ENCODE results near the gene C1QTNF8. TPM values are rescaled to one million over a fixed set of nuclear protein-coding genes. Genes with fewer than 3 reads are reported as not detected.

C1QTNF8 gene
- total RNA-seq, 1 donor from 2014 or later, result not detected

- no peak for TF ChIP-seq CTCF (IDR thresholded peaks at IDR 0.05)
- intact Hi-C loops (cut with DNase I), result no loop called here
- no peak for ATAC-seq
- no peak overlapping the region for H3K4me3 ChIP-seq
- H3K9me3 ChIP-seq, result no peaks in the 10 kb centered on the region
- no peak for DNase-seq
- no peaks in the 10 kb centered on the region for H3K36me3 ChIP-seq
- no peaks in the 10 kb centered on the region for H3K4me1 ChIP-seq
- no peak overlapping the region for H3K27ac ChIP-seq
- H3K27me3 ChIP-seq (ENCODE audit: low read depth), result peaks cover 56% of the 10 kb centered on the region
Measured at GRCh38 chr16:1061769-1062505, 34.1 kb downstream of the C1QTNF8 start.

GRCh38 chr16:1060416-1061340, 35.4 kb downstream of the C1QTNF8 start:
- intact Hi-C loops (cut with DNase I), result no loop called here
- TF ChIP-seq CTCF (IDR thresholded peaks at IDR 0.05), result no peak
- ATAC-seq (no peak), DNase-seq (no peak)
- Histone ChIP-seq H3K36me3 (no peaks in the 10 kb centered on the region), H3K9me3 (no peaks in the 10 kb centered on the region), H3K4me3 (no peak overlapping the region), H3K27ac (no peak overlapping the region), H3K27me3 (ENCODE audit: low read depth) (peaks cover 45% of the 10 kb centered on the region), H3K4me1 (no peaks in the 10 kb centered on the region)

GRCh38 chr16:1059310-1059709, 36.7 kb downstream of the C1QTNF8 start:
- DNase-seq, result no peak
- TF ChIP-seq CTCF (IDR thresholded peaks at IDR 0.05), result no peak
- peaks cover 44% of the 10 kb centered on the region for H3K27me3 ChIP-seq (ENCODE audit: low read depth)

GRCh38 chr16:1058216-1058615, 37.8 kb downstream of the C1QTNF8 start:
- TF ChIP-seq CTCF (IDR thresholded peaks at IDR 0.05), result no peak
- DNase-seq (no peak), ATAC-seq (no peak)
- peaks cover 42% of the 10 kb centered on the region for H3K27me3 ChIP-seq (ENCODE audit: low read depth)
- H3K4me1 ChIP-seq, result no peaks in the 10 kb centered on the region
- H3K9me3 ChIP-seq, result no peaks in the 10 kb centered on the region
- intact Hi-C loops (cut with DNase I), result no loop called here
- no peak overlapping the region for H3K4me3 ChIP-seq
- H3K27ac ChIP-seq, result no peak overlapping the region
- H3K36me3 ChIP-seq, result no peaks in the 10 kb centered on the region

More at GRCh38 chr16:1059310-1059709, 36.7 kb downstream of the C1QTNF8 start:
- no peaks in the 10 kb centered on the region for H3K36me3 ChIP-seq
- no peak overlapping the region for H3K27ac ChIP-seq
- no peaks in the 10 kb centered on the region for H3K9me3 ChIP-seq
- no peak overlapping the region for H3K4me3 ChIP-seq
- intact Hi-C loops (cut with DNase I), result no loop called here
- H3K4me1 ChIP-seq, result no peaks in the 10 kb centered on the region
- ATAC-seq, result no peak

- H3K27me3 ChIP-seq (ENCODE audit: low read depth), result peaks cover 36% of the 10 kb centered on the region
- no peaks in the 10 kb centered on the region for H3K36me3 ChIP-seq
- TF ChIP-seq CTCF (IDR thresholded peaks at IDR 0.05), result peak; percentile 72
- intact Hi-C loops (cut with DNase I), result no loop called here
- DNase-seq (no peak), ATAC-seq (peak in 1 of 2 donors; percentile 40)
- no peak overlapping the region for H3K27ac ChIP-seq
- H3K4me3 ChIP-seq, result no peak overlapping the region
- H3K4me1 ChIP-seq, result no peaks in the 10 kb centered on the region
- H3K9me3 ChIP-seq, result no peaks in the 10 kb centered on the region
Measured at GRCh38 chr16:1057252-1057932, 38.7 kb downstream of the C1QTNF8 start.
